Activated naive CD4-positive, alpha-beta T cell treated with anti-CD3 and anti-CD28 coated beads for 36 hours (primary cell): ENCODE measurements around the gene MARCO. TPM values are rescaled to one million over a fixed set of nuclear protein-coding genes. Genes with fewer than 3 reads are reported as not detected.

Experiments
- CTCF ChIA-PET: fragments of 350-600 bp; sonication (Branson Sonifier 250); formaldehyde crosslinking; loops from one replicate; lab custom pipeline; 2021; ENCODE audit warnings: antibody characterized with exemption; lab: Charles Lee
- DNase-seq: peaks from one replicate; pipeline ENCODE4 v3.0.0-alpha.2; 2020
- H3K27ac Mint-ChIP-seq: one replicate; pipeline ENCODE4 v1.8.0; 2021; ENCODE audit warnings: mild to moderate bottlenecking, mixed read lengths
- H3K27me3 Mint-ChIP-seq: one replicate; pipeline ENCODE4 v1.8.0; 2021; ENCODE audit warnings: low read depth, mixed read lengths
- H3K36me3 Mint-ChIP-seq: one replicate; pipeline ENCODE4 v1.8.0; 2021; ENCODE audit warnings: low read depth, mixed read lengths
- H3K4me1 Mint-ChIP-seq: one replicate; pipeline ENCODE4 v1.8.0; 2021; ENCODE audit warnings: low read depth, mixed read lengths
- H3K4me3 Mint-ChIP-seq: one replicate; pipeline ENCODE4 v1.8.0; 2021; ENCODE audit warnings: mild to moderate bottlenecking, moderate library complexity, mixed read lengths
- H3K9me3 Mint-ChIP-seq: one replicate; pipeline ENCODE4 v1.8.0; 2021; ENCODE audit warnings: mixed read lengths
- intact Hi-C: fragments of 100-400 bp; cut with micrococcal nuclease; formaldehyde crosslinking; loops from one replicate; pipeline ENCODE4 v1.15.1; 2023
- total RNA-seq, 2 experiments: library from RNA; stranded (reverse); gene quantifications; one replicate each; pipeline ENCODE4 v1.2.3, GENCODE V29; 2021

The MARCO gene
- total RNA-seq, 2 experiments from 2014 or later: not detected

DNA sequence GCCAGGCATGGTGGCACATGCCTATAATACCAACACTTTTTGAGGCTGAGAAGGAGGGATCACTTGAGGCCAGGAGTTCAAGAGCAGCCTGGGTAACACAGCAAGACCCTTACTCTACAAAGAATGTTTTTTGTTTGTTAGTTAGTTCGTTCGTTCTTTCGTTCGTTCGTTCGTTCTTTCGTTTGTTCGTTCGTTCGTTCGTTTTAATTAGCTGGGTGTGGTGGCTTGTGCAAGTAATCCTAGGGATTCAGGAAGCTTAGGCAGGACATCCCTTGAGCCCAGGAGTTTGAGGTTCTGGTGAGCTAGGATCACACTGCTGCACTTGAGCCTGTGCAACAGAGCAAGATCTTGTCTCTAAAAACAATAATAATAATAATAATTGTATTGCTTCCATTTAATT, 98.7 kb downstream of the MARCO start:
- Mint-ChIP-seq H3K4me3 (no peak overlapping the region), H3K27me3 (no peaks in the 10 kb centered on the region), H3K27ac (no peak overlapping the region), H3K4me1 (no peaks in the 10 kb centered on the region), H3K36me3 (no peaks in the 10 kb centered on the region), H3K9me3 (peaks cover under 1% of the 10 kb centered on the region)
- CTCF ChIA-PET: no interaction called here
- intact Hi-C loops: no loop called here
- DNase-seq: no peak

Other genes with a start within 250 kb of the MARCO start
- not detected for gene EN1, start 94.5 kb upstream of the MARCO start, total RNA-seq
- not detected for gene C1QL2, start 216.6 kb downstream of the MARCO start, total RNA-seq